Fibroblast of villous mesenchyme (primary cell): Measurements from ENCODE around the gene OTUD1. TPM values are rescaled to one million over a fixed set of nuclear protein-coding genes. Genes with fewer than 3 reads are reported as not detected.
A peak's percentile ranks its signal among the peaks of the same experiment; 100 is the strongest.

ENCODE experiments used
- DNase-seq: peaks from one replicate; pipeline ENCODE4 v3.0.0-alpha.2; 2010; ENCODE audit warnings: low read depth
- H3K4me3 ChIP-seq: 2 replicates; pipeline ENCODE4 v1.5.1; 2011; ENCODE audit warnings: low read depth, mild to moderate bottlenecking, low read length
- CTCF ChIP-seq: IDR thresholded peaks from 2 replicates; pipeline ENCODE4 v1.5.1; 2012; ENCODE audit warnings: low read depth, mild to moderate bottlenecking, low read length; ENCODE audit not compliant: insufficient read depth
- total RNA-seq: library from RNA; depleted of rRNA; stranded (reverse); fragments of >200 nt; gene quantifications from 2 replicates; pipeline ENCODE4 v1.2.3, GENCODE V29; 2012

The OTUD1 gene
- total RNA-seq, 1 donor, result 6.0 TPM

GRCh38 chr10:23436983-23437382 lies 1.9 kb upstream of the OTUD1 start:
- H3K4me3 ChIP-seq, result no peak overlapping the region
- no peak for TF ChIP-seq CTCF
- no peak for DNase-seq

GRCh38 chr10:23437963-23438546 lies 820 bp upstream of the OTUD1 start:
- no peak for DNase-seq
- peak overlapping the region; percentile 62 for H3K4me3 ChIP-seq
- no peak for TF ChIP-seq CTCF

GRCh38 chr10:23439452-23439960 lies 631 bp downstream of the OTUD1 start:
- H3K4me3 ChIP-seq, result peak overlapping the region; percentile 82
- no peak for DNase-seq
- TF ChIP-seq CTCF, result no peak

- DNase-seq, result peak; percentile 40
- H3K4me3 ChIP-seq, result peak overlapping the region; percentile 82
- TF ChIP-seq CTCF, result no peak
Observed at GRCh38 chr10:23439961-23440889, 1.4 kb downstream of the OTUD1 start.

GRCh38 chr10:23441251-23441650 lies 2.4 kb downstream of the OTUD1 start:
- H3K4me3 ChIP-seq, result peak overlapping the region; percentile 82
- DNase-seq, result peak; percentile 48
- TF ChIP-seq CTCF, result no peak

GRCh38 chr10:23442936-23443335 lies 4.1 kb downstream of the OTUD1 start:
- TF ChIP-seq CTCF, result no peak
- H3K4me3 ChIP-seq, result peak overlapping the region; percentile 3
- DNase-seq, result peak; percentile 25
